Hematopoietic multipotent progenitor cell (in vitro differentiated cells): ENCODE data around the gene ARHGAP6. TPM values are rescaled to one million over a fixed set of nuclear protein-coding genes. Genes with fewer than 3 reads are reported as not detected.

Experiments used
- DNase-seq, 3 donors: peaks; one replicate each; pipeline ENCODE4 v3.0.0-alpha.2; 2011 to 2015; ENCODE audit warnings: low read depth in 2 of 3, low spot score in 2 of 3
- total RNA-seq: library from RNA; depleted of rRNA; stranded (reverse); fragments of >200 nt; gene quantifications from one replicate; pipeline ENCODE4 v1.2.3, GENCODE V29; 2012

ARHGAP6 gene
- total RNA-seq, 1 donor: 1.3 TPM

GRCh38 chrX:11434607-11435006, 231.1 kb downstream of the ARHGAP6 start:
- no peak for DNase-seq

- no peak for DNase-seq
These were observed 233.9 kb downstream of the ARHGAP6 start for GRCh38 chrX:11431786-11432185.

GRCh38 chrX:11430271-11430670, 235.4 kb downstream of the ARHGAP6 start:
- DNase-seq: no peak

GRCh38 chrX:11429538-11430085, 236.1 kb downstream of the ARHGAP6 start:
- no peak for DNase-seq

GRCh38 chrX:11427453-11428071, 238.2 kb downstream of the ARHGAP6 start:
- peak in 2 of 3 donors; percentile 29 to 68 for DNase-seq

- DNase-seq: peak in 1 of 3 donors; percentile 4
These were observed 238.8 kb downstream of the ARHGAP6 start for GRCh38 chrX:11426712-11427452.

- no peak for DNase-seq
These were observed 240.6 kb downstream of the ARHGAP6 start for GRCh38 chrX:11424903-11425674.

- no peak for DNase-seq
These were observed 241.8 kb downstream of the ARHGAP6 start for GRCh38 chrX:11423949-11424348.

- peak in 2 of 3 donors; percentile 34 to 79 for DNase-seq
These were observed 242.3 kb downstream of the ARHGAP6 start for GRCh38 chrX:11423362-11423818.

GRCh38 chrX:11422525-11422857, 243.2 kb downstream of the ARHGAP6 start:
- no peak for DNase-seq

GRCh38 chrX:11421805-11422524, 243.8 kb downstream of the ARHGAP6 start:
- no peak for DNase-seq

GRCh38 chrX:11420851-11421250, 244.9 kb downstream of the ARHGAP6 start:
- no peak for DNase-seq

GRCh38 chrX:11419102-11419501, 246.6 kb downstream of the ARHGAP6 start:
- DNase-seq: peak in 1 of 3 donors; percentile 2

- DNase-seq: no peak
These were observed 249.1 kb downstream of the ARHGAP6 start for GRCh38 chrX:11416600-11416999.

GRCh38 chrX:11414091-11414490, 251.6 kb downstream of the ARHGAP6 start:
- DNase-seq: no peak

- DNase-seq: peak in 1 of 3 donors; percentile 23
These were observed 252.8 kb downstream of the ARHGAP6 start for GRCh38 chrX:11412715-11413623.

- no peak for DNase-seq
These were observed 255.8 kb downstream of the ARHGAP6 start for GRCh38 chrX:11409957-11410356.

- DNase-seq: no peak
These were observed 256.9 kb downstream of the ARHGAP6 start for GRCh38 chrX:11408783-11409182.

- DNase-seq: no peak
These were observed 257.7 kb downstream of the ARHGAP6 start for GRCh38 chrX:11408109-11408405.
